ENCODE data around the gene PRELID3B.

- TF ChIP-seq ZFX (CRISPR knock-in tag; IDR thresholded peaks at IDR 0.05; ENCODE audit: low read depth) (no peak), ZNF224 (CRISPR knock-in tag; IDR thresholded peaks at IDR 0.05) (no peak), HMG20A (CRISPR knock-in tag; IDR thresholded peaks at IDR 0.05; ENCODE audit: borderline replicate concordance) (no peak), ZNF274 (CRISPR knock-in tag; IDR thresholded peaks at IDR 0.05) (no peak)
Measured at GRCh38 chr20:59069026-59069425, 26.4 kb upstream of the PRELID3B start.

All from HepG2 (cell line).